AG08396 (cell line): ENCODE measurements around the gene ZNF423.

Experiments
- DNase-seq: peaks from one replicate; pipeline ENCODE4 v3.0.0; 2012; ENCODE audit warnings: low spot score, mixed read lengths

ZNF423 gene

DNA sequence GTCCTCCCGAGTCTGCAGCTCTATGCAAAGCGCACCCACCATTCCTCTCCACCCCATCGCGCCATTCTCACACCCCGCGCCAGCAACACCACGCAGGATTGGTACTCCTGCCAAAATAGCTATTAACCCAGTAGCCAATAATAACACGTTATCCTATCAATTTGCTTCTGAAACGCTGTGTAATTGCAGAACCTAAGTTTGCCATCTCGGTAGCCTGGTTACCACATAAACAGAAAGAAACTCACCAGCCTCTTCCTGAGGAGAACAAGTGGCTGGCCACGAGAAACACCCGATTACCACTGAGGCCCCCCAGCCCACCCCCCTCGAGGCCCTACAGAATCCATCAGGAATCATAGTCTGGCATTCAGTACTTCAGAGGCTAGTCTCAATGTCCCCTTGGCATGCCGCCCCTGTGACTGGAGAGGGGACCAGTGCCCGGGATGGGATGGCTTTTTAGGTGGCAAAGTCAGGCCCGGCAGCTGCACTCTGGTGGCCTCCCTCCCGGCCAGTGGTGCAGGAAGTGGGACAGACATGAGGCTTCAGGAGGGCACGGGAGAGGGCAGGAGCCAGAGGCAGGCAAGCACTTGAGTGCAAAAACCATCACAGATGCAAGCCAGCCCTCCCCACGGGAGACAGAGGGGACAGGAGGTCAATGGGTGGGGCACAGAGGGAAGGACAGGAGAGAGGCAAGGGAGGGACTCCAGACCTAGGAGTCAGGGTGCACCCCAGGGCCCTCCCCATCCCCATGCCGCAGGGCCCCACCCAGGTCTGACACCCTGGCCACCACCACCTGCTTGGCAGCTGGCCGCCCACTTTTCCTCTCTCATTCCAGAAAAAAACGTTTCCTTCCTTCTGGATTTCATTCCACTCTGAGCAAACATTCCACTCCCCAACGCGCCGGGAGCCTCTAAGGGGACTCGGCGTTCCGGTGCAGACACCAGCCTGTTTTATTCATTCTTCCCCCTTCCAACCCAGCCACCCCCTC, 192.5 kb downstream of the ZNF423 start:
- no peak for DNase-seq

DNA sequence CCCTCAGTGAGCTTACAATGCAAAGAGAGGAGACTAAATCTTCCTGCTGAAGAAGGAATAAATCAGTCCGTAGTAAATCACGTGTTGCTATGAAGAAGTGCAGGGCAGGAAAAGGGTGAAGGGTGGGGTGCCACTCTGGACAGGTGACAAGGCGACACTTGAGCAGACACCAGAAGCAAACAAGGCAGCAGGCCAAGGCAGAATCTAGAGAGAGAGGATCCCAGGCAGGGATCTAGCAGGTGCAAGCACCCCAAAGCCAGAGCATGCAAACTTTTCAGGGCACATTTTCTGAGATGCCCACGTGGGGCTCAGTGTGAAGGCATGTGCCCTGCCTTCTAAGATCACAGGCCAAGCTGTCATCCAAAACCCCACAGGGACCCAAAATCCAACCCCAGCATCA, 193.3 kb downstream of the ZNF423 start:
- DNase-seq = no peak

DNA sequence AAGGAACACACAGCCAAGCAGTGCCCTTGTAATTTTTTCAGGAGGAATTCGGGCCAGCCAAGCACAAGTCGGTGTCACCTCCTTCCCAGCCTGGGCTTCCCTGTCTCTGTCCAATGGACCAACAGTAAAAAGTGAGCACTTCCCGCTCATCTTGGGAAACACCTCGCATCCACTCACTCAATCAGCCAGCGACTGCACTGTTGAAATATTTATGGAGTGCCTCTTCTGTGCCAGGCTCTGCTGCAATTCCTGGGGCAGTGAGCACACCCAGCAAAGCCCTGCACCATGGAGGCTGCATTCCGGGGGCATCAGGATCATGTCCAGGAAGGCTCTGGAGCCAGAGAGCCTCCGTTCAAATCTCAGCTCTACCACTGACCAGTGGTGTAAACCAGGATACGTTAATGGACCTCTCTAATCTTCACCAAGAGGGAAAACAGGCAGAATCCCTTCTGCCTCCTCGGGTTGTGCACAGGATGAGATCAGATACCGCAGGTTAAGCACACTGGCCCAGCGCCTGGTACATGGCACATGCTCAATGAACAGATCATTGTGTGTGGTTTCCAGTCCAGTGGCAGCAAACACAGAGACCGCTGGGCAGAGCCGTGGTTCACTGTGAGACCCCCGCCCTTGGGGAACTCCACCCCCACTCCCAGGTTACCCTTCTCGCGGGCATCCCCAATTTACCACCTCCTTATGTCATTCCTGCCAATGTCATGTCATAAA, 194.3 kb downstream of the ZNF423 start:
- no peak for DNase-seq

DNA sequence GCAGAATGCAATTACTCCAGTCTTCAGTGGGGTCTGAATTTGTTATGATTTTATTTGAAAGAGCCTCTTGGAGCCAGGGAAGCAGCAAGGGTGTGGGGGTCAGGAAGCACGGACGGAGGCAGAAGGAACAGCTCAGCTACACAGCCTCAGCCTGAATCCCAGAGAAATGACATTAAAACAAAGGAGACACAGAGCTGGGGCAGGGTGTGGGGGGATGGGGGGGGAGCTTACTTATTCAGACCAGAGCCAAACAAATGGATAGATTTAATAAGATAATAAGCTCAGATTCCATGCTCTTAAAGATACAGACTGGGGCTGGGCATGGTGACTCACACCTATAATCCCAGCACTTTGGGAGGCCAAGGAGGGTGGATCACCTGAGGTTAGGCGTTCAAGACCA, 195.3 kb downstream of the ZNF423 start:
- no peak for DNase-seq

DNA sequence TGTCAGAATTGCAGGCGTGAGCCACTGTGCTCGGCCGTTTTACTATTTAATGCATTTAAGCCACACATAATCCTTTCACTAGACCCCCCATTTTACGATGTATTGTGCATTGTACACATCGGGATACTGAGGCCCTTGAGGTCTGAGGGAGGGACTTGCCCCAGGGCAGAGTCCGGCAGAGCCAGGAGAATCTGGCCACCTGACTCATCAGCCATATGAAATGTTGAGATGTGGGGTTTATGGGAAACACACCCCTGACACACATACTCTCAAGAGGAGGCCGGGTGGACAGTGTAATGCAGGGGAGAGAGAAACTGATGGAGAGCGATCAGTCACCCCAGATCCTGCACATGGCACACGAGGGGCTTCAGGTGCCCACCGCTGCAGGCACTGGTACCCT, 196.6 kb downstream of the ZNF423 start:
- no peak for DNase-seq

DNA sequence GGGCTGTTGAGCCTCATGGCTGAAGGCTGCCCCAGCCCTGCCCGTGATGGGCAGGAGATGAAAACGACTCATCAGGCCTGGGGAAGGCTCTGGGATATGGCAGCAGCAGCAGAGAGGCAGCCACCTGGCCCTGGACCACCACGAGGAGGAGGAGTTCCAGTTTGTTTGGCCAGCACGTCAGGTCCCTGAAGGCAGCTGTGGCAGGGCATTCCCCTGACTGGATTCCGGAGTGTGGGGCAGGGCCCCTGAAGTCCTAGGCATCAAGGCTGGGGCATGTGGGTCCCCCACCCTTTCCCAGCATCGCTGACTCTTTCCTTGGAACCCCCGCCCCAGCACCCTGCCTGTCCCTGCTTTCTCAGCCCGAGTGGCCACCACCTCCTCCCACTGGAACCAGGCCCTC, 197.4 kb downstream of the ZNF423 start:
- DNase-seq = no peak

DNA sequence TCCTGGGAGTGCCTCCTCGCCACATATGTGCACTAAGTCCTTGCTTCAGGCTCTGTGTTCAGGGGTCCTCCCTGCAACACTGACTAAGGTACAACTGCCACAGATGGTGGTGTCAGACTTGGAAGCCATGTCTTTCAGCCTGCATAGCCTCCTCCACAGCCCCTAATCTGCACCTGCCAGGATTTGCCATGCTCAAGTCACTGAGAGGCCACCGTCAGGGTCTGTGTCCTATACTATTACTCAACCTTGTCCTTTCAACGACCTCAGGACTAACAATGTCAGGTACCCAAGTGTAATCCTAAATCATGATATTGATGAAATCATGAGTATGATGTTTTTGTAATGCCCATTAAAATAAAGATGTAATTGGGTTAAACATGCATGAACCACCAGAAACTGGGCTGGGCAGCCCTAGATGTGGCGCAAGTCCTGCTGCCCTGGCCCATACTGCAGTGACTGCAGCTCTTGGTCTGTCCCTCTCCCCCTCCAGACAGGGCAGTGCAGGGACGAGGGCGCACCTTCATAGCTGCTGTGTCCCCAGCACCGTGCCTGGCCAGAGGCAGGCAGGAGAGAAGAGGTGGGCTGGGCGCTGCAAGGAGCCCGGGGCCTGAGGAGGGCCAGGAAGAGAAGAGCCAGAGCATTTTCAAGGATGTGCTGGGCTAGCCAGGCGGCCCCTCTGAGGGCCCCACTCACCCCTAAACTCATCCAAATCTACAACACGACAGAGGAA, 198.0 kb downstream of the ZNF423 start:
- DNase-seq = no peak

DNA sequence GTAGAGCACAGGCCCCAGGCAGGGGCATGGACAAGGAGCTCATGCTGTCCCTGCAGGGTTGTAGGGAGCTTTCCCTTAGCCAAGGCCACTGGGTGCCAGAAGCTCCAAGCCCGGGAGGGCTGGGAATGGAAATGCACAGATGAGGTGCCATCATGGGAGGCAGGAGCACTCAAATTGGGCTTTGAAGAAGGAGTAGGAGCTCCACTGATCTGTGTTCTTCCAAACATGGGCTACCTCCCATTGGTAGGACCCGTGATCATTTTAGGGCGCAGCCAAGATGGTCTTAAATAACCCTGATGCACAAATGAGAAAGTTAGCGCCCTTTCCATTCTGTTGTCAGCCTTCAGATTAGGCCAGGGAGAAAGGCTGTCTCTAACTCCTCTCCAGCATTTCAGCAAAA, 201.5 kb downstream of the ZNF423 start:
- DNase-seq = no peak

DNA sequence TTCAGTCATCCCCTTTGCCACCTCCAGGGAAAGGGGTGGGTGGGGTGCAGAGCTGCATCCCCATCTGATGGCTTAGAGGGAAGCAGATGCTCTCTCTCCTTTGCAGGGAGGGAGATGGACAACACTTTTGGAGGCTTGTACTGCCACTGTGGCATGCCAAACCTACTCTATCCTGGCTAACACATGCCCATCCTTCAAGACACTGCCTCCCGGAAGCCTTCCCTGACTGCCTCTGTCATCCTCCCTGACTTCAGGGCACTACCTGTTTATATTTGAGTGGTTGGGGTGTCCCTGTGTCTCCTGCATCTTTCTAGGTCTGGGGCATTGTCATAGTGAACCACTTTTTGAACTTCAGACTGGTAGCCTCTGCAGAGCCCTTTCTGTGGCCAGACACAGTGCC, 202.3 kb downstream of the ZNF423 start:
- no peak for DNase-seq

DNA sequence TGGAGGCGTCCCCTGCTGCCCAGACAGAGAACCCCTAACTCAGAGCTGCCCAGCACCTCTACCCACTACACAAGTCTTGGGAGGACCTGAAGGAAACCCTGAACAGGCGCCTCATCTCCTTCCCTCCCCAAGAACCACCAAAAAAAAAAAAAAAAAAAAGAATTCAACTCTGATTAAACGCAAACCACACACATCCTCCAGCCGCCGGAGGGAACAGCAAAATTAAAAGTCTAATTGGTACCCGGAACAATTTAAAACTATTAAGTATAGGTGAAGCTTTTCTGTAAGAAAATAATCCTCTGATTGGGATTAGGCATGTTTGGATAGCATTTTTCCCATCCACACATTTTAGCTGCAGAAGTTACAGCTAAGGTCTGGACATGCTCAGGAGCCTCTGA, 202.7 kb downstream of the ZNF423 start:
- DNase-seq = no peak

DNA sequence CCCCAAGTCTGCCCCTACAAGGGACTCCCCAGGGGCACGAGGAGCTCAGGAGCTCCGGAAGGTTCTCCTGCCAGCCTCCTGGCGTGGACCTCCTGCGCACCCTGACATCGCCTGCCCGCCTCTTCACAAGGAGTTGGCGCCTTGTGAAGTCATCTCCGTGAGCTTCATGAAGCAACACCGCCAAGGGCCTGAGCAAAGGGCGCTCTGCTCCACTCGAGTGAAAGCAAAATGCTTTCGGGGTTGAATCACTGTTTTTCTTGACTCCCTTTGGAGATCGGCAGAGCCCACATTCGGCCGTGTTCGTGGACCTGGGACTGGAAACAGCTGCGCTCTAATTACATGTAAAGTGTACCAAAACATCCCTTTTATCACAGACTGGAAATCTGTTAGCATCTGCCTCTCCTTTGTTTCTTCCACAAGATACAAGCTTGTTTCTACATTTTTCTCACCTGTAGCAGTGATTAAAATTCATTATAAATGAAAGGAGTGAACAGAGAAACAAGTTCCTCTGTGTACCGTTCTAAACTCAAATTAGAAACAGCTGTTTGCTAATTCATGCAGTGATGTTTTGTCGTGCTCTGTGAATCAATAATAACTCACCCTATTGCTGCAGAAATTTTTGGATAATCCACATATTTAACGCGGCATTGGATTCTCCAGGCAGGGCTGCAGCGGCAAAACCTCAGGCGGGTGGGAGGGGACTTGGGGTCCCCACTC, 203.3 kb downstream of the ZNF423 start:
- DNase-seq = no peak

DNA sequence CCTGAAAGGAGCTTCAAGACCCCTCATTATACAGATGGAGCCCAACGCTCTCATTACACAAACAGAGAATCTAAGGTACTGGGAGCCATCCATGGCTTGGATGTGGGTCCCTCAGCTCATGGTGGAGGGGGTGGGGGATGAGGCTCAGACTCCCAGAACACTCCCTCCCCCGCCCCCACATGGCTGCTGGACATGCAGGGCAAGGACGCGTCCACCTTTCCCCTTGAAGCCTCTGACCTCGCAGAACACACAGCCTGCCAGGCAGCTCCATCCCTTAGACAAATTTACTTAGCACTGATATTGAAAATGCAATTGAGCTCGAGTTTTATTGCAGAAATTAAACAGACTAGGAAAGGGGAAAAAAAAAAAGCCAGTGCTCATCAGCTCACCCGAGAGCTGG, 203.9 kb downstream of the ZNF423 start:
- DNase-seq = no peak

DNA sequence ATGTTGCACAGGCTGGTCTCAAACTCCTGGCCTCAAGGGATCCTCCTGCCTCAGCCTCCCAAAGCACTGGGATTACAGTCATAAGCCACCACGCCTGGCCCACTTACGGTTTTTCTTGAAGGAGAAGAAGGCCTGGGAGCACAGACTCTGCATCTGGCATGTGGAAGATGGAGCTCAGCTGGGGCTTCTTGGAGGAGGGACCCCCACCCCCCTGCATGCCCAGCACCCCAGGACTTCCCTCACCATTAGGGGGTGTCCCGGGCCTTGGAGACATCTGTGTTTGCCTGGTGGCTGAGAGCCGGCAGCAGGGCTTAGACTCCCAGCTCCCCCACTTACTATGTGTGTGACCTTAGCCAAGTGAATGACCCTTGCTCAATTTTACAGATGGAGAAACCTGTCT, 204.7 kb downstream of the ZNF423 start:
- no peak for DNase-seq

DNA sequence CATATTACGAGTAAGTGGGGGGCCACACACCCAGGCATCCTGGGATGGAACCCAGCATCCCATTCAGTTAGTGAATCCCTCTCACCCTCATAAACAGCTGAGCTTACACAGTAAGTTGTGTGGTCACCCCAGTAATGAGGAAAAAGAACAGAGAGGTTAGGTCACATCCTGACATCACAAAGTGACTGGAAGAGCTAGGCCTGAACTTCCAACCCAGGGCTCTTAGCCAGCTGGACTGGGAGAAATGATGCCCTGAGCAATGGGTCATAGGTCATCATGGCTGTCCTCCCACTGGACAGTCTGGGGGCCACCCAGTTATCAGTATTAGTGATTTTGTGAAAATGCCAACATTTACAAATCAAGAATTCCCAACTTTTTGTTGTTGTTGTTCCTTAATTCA, 205.3 kb downstream of the ZNF423 start:
- no peak for DNase-seq

DNA sequence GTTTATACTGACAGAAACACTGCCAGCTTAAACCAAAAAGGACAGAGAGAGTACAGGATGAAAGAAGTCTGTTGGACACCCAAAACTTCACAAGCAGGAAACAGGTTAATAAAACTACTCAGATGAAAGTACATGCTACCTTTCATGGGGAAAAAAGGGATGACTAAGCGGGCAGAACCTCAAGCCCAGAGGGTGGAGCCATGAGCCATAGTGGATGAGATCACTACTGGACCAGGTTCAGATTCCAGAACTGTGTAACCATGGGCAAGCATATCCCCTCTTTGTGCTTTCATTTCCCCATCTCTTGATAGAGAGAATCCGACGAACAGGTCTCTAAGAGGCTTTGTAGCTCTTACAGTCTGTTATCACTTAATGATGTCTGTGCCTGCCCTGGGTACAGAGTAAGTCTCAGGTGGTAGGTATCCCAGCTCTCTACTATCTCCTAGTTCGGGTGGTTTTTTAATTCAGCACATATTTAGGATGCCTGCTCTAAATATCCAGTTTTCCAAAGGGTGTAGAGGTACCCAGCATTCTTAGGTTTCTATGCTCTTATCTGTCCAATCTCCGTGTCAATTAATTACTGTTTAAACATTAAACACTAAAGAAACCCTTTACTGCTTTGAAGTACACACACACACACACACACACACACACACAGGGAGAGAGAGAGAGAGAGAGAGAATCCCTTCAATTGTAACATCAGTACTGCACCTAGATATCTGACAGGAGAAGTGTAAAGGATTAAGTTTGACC, 206.7 kb downstream of the ZNF423 start:
- DNase-seq = no peak

DNA sequence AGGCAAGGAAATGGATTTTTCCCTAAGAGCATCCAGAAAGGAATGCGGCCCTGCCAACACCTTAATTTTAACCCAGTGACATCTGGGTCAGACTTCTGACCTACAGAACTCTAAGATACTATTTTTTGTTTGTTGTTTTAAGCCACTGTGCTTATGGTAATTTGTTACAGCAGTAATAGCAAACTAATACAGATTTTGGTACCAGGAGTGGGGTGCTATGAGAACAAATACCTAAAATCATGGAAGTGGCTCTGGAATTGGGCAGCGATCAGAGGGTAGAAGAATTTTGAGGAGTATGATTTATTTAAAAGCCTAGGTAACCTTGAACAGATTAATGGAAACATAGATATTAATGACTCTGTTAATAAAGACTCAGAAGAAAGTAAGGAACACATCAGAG, 208.2 kb downstream of the ZNF423 start:
- DNase-seq = no peak

DNA sequence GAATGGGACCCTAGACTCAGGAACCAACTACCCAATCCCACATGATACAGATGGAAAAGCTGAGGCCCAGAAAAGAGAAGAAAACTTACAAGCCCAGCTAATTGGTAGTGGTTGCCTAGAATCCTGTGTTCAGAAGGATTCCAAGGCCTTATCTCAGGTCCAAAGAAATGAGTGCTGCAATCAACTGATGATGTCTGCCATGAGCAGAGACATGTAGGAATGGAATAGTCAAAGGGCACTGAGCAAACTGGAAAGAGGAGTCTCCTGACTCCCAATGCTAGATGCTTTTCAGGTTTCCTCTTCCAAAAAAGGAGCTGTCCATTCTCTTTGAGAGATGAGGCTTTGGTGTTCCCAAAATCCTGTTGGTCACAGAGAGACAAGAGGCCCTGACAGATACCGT, 210.6 kb downstream of the ZNF423 start:
- no peak for DNase-seq

DNA sequence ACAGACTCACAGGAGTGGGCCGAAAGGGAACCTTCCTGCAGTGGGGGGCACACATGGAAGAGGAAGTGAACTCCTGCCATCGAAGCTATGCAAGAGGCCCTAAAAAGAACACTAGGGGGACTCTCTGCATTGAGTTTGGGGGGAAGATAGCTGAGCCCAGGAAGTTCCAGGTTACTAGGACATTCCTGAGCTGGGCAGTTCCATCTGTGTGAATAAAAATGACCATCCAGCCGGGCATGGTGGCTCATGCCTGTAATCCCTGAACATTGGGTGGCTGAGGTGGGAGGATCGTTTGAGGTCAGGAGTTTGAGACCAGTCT, 211.8 kb downstream of the ZNF423 start:
- no peak for DNase-seq

DNA sequence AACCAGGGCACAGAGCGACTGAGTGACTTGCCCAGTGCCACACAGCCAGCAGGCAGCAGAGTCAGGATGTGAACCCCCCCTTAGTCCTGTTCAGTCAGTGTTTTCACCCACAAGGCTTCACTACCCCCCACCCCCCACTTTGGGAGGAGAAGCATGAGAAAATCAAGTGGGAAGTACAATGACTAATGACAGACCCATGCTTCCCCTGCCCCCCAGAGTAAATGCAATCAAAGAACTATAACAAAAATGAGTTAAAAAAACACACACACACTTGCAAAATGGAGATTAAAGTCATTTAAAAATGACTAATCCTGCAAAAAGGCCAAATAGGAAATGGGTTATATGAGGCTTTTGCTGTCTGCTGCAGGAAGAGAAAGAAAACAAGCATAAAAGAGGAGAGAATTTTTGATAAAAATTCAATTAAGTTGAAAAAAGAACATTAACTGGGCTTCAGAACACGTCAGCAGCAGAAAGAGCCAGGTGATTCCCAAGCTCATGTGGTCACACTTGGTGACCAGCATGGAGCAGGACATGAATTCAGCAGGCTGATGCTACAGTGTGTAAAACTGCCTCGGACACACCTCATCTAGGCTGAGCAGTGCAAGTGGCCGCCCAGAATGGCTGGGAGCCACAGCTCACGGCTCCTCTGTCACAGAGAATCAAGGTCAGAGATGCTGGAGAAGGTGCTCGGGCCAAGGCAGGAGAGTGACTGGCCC, 212.3 kb downstream of the ZNF423 start:
- DNase-seq = peak; percentile 65

DNA sequence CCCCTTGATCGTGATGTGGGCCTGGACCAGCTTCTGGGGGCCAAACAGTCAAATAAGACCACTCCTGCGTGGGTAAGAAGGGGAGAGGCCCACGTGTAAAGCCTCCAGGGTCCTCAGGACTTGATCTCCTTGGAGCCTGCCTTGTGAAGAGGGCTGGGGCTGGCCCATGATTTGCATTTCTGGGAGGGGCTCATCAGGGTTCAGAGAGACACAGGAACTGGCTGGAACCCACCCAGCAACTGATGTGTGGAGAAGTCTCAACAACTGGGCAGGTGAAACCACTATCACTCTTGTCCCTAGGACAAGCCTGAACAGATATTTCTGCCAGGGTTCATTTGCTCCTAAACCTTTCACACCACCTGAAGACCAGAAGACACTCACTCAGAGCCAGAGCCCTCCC, 214.7 kb downstream of the ZNF423 start:
- no peak for DNase-seq

DNA sequence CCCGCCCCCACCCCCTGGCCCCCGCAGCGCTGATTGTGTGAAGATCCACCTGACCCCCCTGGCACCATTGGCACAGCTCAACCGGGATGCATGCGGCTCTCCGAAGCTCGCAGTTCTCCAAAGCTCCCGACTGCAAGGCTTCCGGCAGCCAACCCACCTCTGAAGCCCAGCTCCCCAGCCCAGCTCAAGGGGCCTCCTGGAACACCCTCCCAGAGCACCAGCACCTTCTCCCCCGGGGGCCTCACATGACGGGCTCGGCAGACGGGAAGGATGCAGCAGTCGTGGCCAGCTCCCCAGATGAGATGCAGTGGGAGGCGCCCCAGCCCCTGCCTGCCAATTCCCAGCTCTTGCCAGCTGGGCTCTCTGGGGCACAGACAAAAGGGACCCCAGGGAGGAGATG, 215.3 kb downstream of the ZNF423 start:
- no peak for DNase-seq
